Lung (tissue), 12 donors: ENCODE measurements around the gene MIA. TPM values are rescaled to one million over a fixed set of nuclear protein-coding genes. Genes with fewer than 3 reads are reported as not detected.

Experiments
- ATAC-seq: fragments of 200-7000 bp; cut with Tn5 transposase; one replicate; pipeline ENCODE4 v1.9.1; 2020; ENCODE audit warnings: moderate number of reproducible peaks; ENCODE audit not compliant: insufficient read depth, low FRiP score
- DNase-seq, 3 donors: peaks; one replicate each; pipeline ENCODE4 v3.0.0-alpha.2; 2013 to 2017
- H3K27ac ChIP-seq, 2 donors: one replicate each; pipeline ENCODE4 v1.5.1; 2013; ENCODE audit warnings: mild to moderate bottlenecking in 2 of 2, moderate library complexity in 2 of 2, control low read depth in 1 of 2, inconsistent platforms in 1 of 2, low read depth in 1 of 2, low read length in 1 of 2
- H3K27me3 ChIP-seq, 3 donors: one replicate each; pipeline ENCODE4 v1.5.1; 2013; ENCODE audit warnings: low read length in 2 of 3; ENCODE audit not compliant: control insufficient read depth in 3 of 3, insufficient read depth in 3 of 3
- H3K36me3 ChIP-seq, 4 donors: one replicate each; pipeline ENCODE4 v1.5.1; 2013; ENCODE audit warnings: low read length in 4 of 4, mild to moderate bottlenecking in 1 of 4, moderate library complexity in 1 of 4; ENCODE audit not compliant: control insufficient read depth in 4 of 4, insufficient read depth in 4 of 4
- H3K4me1 ChIP-seq, 5 donors: one replicate each; pipeline ENCODE4 v1.5.1; 2013; ENCODE audit warnings: low read length in 5 of 5, mild to moderate bottlenecking in 2 of 5, moderate library complexity in 1 of 5; ENCODE audit not compliant: control insufficient read depth in 5 of 5, insufficient read depth in 5 of 5
- H3K4me3 ChIP-seq: one replicate; pipeline ENCODE4 v1.5.1; 2013; ENCODE audit warnings: mild to moderate bottlenecking, control low read depth, moderate library complexity
- H3K9ac ChIP-seq, 2 donors: one replicate each; pipeline ENCODE4 v1.5.1; 2013; ENCODE audit warnings: low read length in 2 of 2, control low read depth in 1 of 2; ENCODE audit not compliant: insufficient read depth in 1 of 2
- H3K9me3 ChIP-seq, 4 donors: one replicate each; pipeline ENCODE4 v1.5.1; 2013; ENCODE audit warnings: low read length in 3 of 4, mild to moderate bottlenecking in 1 of 4, moderate library complexity in 1 of 4; ENCODE audit not compliant: control insufficient read depth in 4 of 4, insufficient read depth in 3 of 4
- WGBS, 2 donors: extraction: QIAGEN DNeasy Blood & Tissue Kit; methylation state at CpG; one replicate each; pipeline ENCODE4 v1.1.7; 2013; 5-methylcytosine and 5-hydroxymethylcytosine counted together
- polyA plus RNA-seq, 2 donors: library from polyadenylated mRNA; stranded (reverse); fragments of 200-250 nt; gene quantifications; one replicate each; pipeline ENCODE4 v1.2.1, GENCODE V29; 2013
- total RNA-seq, 2 donors: library from RNA; depleted of rRNA in 1 of 2; stranded (reverse); fragments of >200 nt in 1 of 2; gene quantifications; one replicate each; pipeline ENCODE4 v1.2.1, GENCODE V29; 2014 to 2021
- TF ChIP-seq, protein P1 (sequence below): IDR thresholded peaks from 2 replicates; pipeline ENCODE4 v1.5.1; 2012; ENCODE audit warnings: mild to moderate bottlenecking; ENCODE audit errors: control extremely low read depth, extremely low read depth
- donor health status: control.
- donor health status: control.
- donor health status: Bipolar disorder and iron deficiency.
- donor health status: healthy.
- donor health status: DM: yes; HTN: yes; CAD: no.

Gene MIA
- total and polyA plus RNA-seq, 4 donors, result 0.75 to 4.6 (median 3.2) TPM; not detected in 1

DNA sequence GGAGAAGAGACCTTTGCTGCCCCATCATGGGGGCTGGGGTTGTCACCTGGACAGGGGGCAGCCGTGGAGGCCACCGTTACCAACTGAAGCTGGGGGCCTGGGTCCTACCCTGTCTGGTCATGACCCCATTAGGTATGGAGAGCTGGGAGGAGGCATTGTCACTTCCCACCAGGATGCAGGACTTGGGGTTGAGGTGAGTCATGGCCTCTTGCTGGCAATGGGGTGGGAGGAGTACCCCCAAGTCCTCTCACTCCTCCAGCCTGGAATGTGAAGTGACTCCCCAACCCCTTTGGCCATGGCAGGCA, 32.7 kb downstream of the MIA start:
- WGBS, 2 donors, result 90 to 92% methylated on average over 2 of the region's 2 CpGs
- Histone ChIP-seq H3K27ac (peak overlapping the region in 1 of 2 donors; percentile 79), H3K4me3 (no peak overlapping the region), H3K9ac (no peak overlapping the region), H3K4me1 (peaks cover 8 to 52% (median 44%) of the 10 kb centered on the region in 5 donors), H3K9me3 (no peaks in the 10 kb centered on the region), H3K27me3 (no peaks in the 10 kb centered on the region), H3K36me3 (peaks cover 0 to 33% (median 23%) of the 10 kb centered on the region in 4 donors)
- TF ChIP-seq, protein P1, sequence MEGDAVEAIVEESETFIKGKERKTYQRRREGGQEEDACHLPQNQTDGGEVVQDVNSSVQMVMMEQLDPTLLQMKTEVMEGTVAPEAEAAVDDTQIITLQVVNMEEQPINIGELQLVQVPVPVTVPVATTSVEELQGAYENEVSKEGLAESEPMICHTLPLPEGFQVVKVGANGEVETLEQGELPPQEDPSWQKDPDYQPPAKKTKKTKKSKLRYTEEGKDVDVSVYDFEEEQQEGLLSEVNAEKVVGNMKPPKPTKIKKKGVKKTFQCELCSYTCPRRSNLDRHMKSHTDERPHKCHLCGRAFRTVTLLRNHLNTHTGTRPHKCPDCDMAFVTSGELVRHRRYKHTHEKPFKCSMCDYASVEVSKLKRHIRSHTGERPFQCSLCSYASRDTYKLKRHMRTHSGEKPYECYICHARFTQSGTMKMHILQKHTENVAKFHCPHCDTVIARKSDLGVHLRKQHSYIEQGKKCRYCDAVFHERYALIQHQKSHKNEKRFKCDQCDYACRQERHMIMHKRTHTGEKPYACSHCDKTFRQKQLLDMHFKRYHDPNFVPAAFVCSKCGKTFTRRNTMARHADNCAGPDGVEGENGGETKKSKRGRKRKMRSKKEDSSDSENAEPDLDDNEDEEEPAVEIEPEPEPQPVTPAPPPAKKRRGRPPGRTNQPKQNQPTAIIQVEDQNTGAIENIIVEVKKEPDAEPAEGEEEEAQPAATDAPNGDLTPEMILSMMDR, result no peak
- ATAC-seq, result no peak
- DNase-seq, result no peak

DNA sequence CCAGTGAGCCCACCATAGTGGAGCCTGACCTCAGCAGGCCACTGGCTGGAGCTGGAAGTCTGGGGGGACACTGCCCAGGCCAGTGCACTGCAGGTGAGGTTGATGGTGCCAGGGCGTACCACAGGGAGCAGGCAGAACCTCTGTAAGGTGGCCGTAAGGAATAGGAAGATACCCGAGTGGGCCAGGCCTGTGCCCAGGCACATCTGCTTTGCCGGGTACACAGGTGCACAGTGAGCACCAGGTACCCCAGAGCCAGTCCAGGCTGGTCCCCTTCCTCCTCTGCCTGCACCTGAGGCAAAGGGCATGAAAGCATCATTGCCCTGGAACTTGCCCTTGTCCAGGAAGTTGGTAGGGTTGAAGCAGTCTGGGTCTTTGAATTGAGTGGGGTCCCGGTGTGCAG, 33.2 kb downstream of the MIA start:
- ATAC-seq (no peak), DNase-seq (no peak)
- Histone ChIP-seq H3K9me3 (no peaks in the 10 kb centered on the region), H3K4me1 (peaks cover 8 to 50% (median 41%) of the 10 kb centered on the region in 5 donors), H3K36me3 (peaks cover 0 to 28% (median 23%) of the 10 kb centered on the region in 4 donors), H3K27ac (peak overlapping the region in 1 of 2 donors; percentile 20), H3K9ac (no peak overlapping the region), H3K4me3 (no peak overlapping the region), H3K27me3 (no peaks in the 10 kb centered on the region)
- TF ChIP-seq, protein P1, result no peak
- WGBS, 2 donors, result 93 to 96% methylated on average over 5 of the region's 5 CpGs

DNA sequence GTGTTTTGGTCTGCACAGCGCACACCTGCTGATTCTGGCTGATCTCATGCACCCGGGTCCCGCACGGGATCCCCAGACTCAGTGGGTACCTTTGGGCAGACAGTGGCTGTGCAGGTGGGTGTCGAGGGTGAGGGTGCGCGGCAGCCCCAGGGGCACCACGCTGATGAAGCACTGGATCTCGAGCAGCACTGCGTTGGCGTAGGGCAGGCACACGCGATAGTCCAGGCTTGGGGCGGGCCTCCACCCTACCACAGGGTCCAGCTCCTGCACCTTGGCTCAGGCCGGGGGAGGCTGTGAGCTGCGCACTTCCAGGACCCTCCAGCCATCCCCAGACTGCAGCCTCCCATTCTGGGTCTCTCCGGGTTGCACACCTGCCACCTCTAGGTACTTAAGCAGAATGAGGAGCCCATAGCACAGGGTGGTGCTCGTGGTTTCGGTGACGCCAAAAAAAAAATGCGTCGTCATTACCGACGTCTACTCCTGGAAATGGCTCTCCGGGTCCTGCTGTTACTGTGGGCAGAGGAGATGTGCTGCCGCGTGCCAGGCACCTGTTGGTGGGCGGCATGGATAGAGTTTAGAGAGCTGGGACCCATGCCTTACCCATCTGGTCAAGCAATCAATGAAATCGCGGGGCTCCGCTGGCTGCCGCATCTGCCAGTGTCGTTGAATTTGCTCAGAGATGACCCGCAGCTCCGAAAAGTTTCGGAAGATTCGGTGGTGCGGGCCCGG, 34.2 kb downstream of the MIA start:
- no peak overlapping the region for H3K4me3 ChIP-seq
- peaks cover 7 to 44% (median 34%) of the 10 kb centered on the region in 5 donors for H3K4me1 ChIP-seq
- TF ChIP-seq, protein P1, result no peak
- no peak for ATAC-seq
- no peaks in the 10 kb centered on the region for H3K27me3 ChIP-seq
- H3K27ac ChIP-seq, result no peak overlapping the region
- peaks cover 0 to 28% (median 22%) of the 10 kb centered on the region in 4 donors for H3K36me3 ChIP-seq
- no peak for DNase-seq
- H3K9ac ChIP-seq, result no peak overlapping the region
- H3K9me3 ChIP-seq, result no peaks in the 10 kb centered on the region
- WGBS, 2 donors, result 93% methylated on average over 39 of the region's 39 CpGs
